ENCODE results near the gene HSP90AA1.
"Not testable (repeated sequence)": the region's sequence is repeated elsewhere in the genome, so short reads cannot be mapped to it uniquely, and the experiment has no call there.

The HSP90AA1 gene

DNA sequence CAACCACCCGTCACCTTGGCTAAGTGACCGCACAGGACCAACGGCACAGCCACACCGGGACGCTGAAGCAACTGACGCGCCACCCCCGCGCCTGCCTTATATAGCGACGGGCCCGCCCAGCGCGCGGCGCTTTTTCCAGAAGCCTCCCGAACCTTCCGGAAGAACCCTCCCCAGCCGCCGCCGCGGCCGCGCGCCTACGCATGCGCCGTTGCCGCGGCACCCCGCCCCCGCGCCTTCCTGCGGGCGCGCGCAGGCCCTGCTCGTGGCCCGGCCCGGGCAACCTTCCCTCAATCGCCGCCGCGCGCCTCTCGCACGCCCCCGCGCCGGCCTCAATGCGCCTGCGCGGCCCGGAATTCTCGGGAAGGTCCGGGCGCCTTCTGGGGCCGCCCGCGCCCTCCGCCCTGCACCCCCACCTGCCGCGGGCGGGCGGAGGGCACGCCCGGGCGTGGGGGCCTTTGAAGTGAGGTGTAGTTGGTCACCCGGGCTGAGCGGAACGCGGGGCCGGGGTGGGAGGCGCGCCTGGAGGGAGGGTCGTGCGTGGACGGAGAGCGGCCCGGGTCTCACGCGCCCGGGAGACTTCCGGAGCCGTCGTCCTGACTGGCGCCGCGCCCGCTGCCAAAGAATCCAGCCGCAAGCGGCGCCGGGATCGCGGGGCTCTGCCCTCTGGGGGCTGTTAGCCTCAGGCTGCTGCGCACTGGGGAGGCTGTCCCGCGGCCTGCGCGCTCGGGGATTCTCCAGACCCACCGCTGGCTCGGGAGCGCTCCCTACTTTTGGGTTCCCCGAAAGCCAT is at the start of gene HSP90AA1:
TSS of gene HSP90AA1 (minus strand) at position 73 of the 790 bp plus-strand sequence. CDS start 666 bp downstream, outside the sequence.
- DNase-seq, result peak; percentile 90
- in situ Hi-C loops (cut with HindIII; ENCODE audit: low pct_ligation_motif_present, low pct_unique_long_range_greater_than_20kb, low sequenced_read_pairs), result no loop called here

DNA sequence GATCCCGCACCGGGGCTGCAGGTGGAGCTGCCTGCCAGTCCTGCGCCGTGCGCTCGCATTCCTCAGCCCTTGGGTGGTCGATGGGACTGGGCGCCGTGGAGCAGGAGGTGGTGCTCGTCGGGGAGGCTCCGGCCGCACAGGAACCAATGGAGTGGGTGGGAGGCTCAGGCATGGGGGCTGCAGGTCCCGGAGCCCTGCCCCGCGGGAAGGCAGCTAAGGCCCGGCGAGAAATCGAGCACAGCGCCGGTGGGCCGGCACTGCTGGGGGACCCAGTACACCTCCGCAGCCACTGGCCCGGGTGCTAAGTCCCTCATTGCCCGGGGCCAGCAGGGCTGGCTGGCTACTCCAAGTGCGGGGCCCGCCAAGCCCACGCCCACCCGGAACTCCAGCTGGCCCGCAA is 48.6 kb upstream of the HSP90AA1 start:
- in situ Hi-C loops (cut with HindIII; ENCODE audit: low pct_ligation_motif_present, low pct_unique_long_range_greater_than_20kb, low sequenced_read_pairs); DNase-seq: not testable (repeated sequence)

DNA sequence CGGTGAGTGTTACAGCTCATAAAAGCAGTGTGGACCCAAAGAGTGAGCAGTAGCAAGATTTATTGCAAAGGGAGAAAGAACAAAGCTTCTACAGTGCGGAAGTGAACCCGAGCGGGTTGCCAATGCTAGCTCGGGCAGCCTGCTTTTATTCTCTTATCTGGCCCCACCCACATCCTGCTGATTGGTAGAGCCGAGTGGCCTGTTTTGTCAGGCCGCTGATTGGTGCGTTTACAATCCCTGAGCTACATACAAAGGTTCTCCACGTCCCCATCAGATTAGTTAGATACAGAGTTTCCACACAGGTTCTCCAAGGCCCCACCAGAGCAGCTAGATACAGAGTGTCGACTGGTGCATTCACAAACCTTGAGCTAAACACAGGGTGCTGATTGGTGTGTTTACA is 47.9 kb upstream of the HSP90AA1 start:
- DNase-seq; in situ Hi-C loops (cut with HindIII; ENCODE audit: low pct_ligation_motif_present, low pct_unique_long_range_greater_than_20kb, low sequenced_read_pairs): not testable (repeated sequence)

DNA sequence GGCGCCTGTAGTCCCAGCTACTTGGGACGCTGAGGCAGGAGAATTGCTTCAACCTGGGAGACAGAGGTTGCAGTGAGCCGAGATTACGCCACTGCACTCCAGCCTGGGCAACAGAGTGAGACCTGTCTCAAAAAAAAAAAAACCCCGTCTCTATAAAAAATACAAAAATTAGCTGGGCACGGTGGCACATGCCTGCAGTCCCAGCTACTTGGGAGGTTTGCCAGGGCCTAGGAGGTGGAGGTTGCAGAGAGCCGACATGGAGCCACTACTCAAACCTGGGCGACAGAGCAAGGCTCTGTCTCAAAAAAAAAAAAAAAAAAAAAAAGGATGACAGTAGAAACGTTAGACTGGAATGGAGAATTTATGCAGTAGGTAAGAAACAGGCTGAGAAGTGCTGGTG is 47.2 kb upstream of the HSP90AA1 start:
- in situ Hi-C loops (cut with HindIII; ENCODE audit: low pct_ligation_motif_present, low pct_unique_long_range_greater_than_20kb, low sequenced_read_pairs); DNase-seq: not testable (repeated sequence)

DNA sequence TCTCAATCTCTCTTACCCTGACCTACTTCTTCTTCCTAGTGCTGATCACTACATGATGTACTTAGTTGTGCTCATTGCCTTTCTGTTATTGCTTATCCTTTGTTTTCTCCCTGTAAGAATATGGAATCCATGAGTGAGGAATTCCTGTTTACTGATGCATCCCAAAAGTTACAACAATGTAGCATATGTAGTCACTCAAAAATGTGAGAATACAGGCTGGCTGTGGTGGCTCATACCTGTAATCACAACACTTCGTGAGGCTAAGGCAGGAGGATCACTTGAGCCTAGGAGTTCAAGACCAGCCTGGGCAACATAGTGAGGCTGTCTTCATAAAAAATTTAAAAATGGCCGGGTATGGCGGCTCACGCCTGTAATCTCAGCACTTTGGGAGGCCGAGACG is 44.9 kb upstream of the HSP90AA1 start:
- in situ Hi-C loops (cut with HindIII; ENCODE audit: low pct_ligation_motif_present, low pct_unique_long_range_greater_than_20kb, low sequenced_read_pairs), result no loop called here
- DNase-seq, result no peak

DNA sequence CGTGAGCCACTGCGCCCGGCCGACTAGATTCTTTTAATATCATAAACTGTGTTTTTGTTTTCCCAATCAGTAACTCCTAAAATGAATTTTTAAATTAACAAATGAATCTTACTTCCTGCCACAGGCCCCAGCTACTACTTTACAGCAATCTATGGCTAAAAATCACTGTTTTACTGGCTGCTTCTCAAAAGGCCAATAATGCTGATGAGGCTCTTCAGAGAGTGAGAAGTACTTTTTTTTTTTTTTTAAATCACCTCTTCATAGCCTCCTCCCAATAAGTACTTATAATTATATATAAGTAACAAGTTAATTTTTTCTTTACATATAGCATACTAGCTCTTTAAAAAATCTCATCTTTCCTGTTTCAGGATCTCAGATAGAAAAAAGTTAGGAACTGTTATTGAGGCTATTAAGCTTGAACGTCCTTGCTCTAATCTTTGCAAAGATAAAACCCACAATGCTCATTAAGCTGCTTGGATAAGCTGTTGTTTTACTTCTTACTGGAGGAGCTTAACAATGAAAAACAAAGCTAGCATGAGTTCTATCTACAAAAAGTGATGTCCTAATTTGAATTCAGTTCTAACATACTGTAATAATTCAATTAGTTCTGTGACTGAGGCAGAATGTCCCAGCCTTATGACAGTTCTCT is 40.1 kb upstream of the HSP90AA1 start:
- DNase-seq, result no peak
- in situ Hi-C loops (cut with HindIII; ENCODE audit: low pct_ligation_motif_present, low pct_unique_long_range_greater_than_20kb, low sequenced_read_pairs), result no loop called here

DNA sequence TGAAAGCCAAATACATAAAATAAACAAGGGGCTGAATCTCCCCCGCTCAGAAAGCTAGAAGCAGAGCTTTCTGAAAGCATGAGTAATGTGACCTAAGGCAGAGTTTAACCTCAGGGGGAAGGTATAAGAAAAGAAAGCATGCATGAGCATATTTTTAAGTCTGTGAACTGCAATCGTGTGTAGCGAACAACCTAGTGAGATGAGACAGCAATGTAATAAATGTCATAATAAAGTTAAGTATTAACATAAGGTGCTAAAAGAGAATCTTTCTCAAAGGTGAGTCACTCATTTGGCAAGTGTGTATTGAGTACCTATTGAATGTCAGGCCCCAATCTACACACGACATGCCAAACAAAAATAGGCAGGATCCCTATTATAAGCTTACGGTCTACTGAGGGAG is 38.7 kb upstream of the HSP90AA1 start:
- in situ Hi-C loops (cut with HindIII; ENCODE audit: low pct_ligation_motif_present, low pct_unique_long_range_greater_than_20kb, low sequenced_read_pairs), result no loop called here
- DNase-seq, result peak; percentile 69

DNA sequence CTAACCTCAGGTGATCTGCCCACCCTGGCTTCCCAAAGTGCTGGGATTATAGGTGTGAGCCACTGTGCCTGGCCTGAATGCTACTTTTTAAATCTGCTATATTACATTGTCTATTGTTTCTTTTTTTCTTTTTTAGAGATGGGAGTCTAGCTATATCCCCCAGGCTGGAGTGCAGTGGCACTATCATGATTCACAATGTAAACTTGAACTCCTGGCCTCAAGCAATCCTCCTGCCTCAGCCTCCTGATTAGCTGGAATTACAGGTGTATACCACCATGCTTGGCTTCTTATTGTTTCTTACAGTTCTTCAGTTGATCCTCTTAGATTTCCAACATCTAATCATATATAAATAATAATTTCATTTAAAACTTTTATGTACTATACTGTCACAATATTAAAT is 37.6 kb upstream of the HSP90AA1 start:
- no peak for DNase-seq
- in situ Hi-C loops (cut with HindIII; ENCODE audit: low pct_ligation_motif_present, low pct_unique_long_range_greater_than_20kb, low sequenced_read_pairs), result no loop called here

DNA sequence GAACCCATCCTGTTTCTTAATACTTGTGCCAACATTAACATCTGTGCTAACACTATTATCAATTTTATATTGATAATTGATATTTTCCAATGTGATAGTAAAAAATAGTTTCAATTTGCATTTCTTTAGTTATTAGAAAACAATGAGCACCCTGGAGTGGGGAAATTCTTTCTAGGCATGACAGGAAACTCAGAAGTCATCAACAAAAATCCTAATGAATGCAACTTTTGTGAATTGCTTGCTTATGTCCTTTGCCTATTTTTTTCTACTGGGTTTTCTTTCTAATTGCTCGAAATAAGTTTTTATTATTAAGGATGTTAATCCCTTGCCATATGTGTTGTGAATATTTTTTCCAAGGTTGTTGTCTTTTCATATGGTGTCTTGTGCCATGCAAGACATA is 34.7 kb upstream of the HSP90AA1 start:
- in situ Hi-C loops (cut with HindIII; ENCODE audit: low pct_ligation_motif_present, low pct_unique_long_range_greater_than_20kb, low sequenced_read_pairs), result no loop called here
- DNase-seq, result no peak

DNA sequence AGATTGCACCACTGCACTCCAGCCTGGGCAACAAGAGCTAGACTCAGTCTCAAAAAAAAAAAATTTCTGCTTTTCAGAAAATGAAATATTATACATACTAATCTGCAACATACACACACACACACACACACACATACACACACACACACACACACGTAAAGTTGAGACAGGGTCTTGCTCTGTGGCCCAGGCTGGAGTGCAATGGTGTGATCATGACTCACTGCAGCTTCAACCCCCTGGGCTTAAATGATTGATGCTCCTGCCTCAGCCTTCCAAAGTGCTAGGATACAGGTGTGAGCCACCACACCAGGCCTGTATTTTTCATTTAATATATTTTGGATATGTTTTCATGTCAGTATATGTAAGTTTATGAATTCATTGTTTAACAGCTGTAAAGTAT is 34.0 kb upstream of the HSP90AA1 start:
- DNase-seq, result no peak
- in situ Hi-C loops (cut with HindIII; ENCODE audit: low pct_ligation_motif_present, low pct_unique_long_range_greater_than_20kb, low sequenced_read_pairs), result no loop called here

DNA sequence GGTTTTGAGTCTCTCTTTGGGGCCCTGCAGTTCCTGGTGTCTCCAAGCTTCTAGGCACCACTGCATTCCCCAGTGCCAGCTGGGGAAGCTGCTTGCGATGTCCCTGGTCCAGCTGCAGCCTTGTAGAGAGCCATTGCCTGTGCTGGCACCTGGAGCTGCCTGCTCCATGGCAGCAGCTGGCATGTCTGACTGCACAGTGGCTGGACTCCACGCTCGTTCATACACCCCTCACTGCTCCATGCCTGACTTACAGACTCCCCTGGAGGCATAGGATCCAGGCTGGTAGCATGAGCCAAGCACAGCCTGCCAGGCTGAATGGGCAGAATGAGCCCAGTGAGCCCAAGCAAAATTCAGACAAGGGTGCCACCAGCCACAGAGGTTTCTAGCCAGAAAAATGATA is 31.0 kb upstream of the HSP90AA1 start:
- DNase-seq, result no peak
- in situ Hi-C loops (cut with HindIII; ENCODE audit: low pct_ligation_motif_present, low pct_unique_long_range_greater_than_20kb, low sequenced_read_pairs), result no loop called here

DNA sequence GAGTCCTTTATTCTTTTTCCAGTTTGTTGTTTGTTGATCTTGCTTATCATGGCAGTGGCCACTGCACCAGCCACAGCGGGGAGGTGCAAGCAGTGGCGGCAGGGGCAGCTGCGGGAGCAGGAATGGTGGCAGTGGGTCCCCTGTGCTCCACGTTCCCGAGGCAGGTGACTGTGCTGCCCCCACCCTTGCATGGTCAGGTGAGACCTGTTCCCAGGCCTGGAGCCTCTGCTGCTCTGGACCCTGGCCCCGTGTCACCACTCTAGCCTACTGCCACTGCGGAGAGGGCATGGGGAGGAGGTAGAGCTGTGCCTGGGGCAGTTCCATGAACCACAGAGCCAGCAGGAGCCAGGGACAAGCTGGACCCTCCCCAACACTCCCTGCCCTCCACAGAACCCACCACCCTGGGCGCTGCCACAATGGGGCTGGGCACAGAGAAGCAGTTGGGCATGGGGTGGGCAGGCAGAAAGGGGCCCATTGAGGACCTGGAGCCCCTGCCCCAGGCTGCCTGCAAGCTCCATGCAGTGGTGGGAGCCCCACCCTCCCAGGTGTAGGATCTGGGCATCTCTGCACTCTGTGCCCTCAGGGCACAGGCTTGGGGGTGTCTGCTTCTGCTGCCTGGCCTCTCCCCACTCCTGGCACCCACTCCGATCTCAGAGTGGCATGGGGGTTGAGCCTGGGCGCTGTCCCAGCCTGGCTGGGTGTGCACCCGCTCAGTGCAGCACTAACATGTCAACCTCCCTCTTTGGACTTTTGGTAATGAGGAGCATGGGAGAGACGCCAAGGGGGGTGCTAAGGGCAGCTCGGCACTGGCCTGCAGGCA is 29.7 kb upstream of the HSP90AA1 start:
- no peak for DNase-seq
- in situ Hi-C loops (cut with HindIII; ENCODE audit: low pct_ligation_motif_present, low pct_unique_long_range_greater_than_20kb, low sequenced_read_pairs), result no loop called here

DNA sequence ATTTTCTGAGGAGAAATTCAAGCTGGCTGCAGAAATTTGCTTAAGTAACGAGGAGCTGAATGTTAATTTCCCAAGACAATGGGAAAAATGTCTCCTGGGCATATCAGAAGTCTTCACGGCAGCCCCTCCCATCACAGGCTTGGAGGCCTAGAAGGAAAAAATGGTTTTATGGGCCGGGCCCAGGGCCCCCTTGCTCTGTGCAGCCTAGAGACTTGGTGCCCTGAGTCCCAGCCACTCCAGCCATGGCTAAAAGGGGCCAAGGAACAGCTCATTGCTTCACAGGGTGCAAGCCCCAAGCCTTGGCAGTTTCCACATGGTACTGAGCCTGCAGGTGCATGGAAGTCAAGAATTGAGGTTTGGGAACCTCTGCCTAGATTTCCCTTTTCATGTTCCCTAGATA is 24.3 kb upstream of the HSP90AA1 start:
- no peak for DNase-seq
- in situ Hi-C loops (cut with HindIII; ENCODE audit: low pct_ligation_motif_present, low pct_unique_long_range_greater_than_20kb, low sequenced_read_pairs), result no loop called here

DNA sequence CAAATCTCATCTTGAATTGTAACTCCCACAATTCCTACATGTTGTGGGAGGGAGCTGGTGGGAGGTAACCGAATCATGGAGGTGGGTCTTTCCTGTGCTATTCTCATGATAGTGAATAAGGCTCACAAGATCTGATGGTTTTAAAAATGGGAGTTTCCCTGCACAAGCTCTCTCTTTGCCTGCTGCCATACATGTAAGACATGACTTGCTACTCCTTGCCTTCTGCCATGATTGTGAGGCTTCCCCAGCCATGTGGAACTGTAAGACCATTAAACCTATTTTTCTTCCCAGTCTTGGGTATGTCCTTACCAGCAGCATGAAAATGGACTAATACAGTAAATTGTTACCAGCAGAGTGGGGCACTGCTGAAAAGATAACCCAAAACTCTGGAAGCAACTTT is 22.5 kb upstream of the HSP90AA1 start:
- in situ Hi-C loops (cut with HindIII; ENCODE audit: low pct_ligation_motif_present, low pct_unique_long_range_greater_than_20kb, low sequenced_read_pairs); DNase-seq: not testable (repeated sequence)

DNA sequence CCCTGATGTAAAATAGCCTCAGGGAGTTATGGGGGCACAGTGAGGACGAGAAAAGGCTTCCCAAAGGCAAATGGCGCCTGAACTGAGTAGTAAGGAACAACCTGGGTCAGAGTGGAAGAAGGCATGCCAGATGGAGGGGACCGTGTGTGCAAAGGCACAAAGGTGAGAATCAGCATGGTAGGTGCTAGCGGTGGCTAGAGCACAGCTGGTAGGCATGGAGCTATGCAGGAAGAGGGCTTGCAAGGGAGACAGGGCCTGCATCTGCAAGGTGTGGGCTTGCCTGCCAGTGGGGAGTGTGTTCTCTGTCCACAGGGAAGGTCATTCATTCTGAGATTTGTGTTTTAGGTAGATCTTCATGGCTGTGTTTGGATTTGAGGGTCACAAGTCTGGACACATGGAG is 18.5 kb upstream of the HSP90AA1 start:
- in situ Hi-C loops (cut with HindIII; ENCODE audit: low pct_ligation_motif_present, low pct_unique_long_range_greater_than_20kb, low sequenced_read_pairs), result no loop called here
- DNase-seq, result no peak

DNA sequence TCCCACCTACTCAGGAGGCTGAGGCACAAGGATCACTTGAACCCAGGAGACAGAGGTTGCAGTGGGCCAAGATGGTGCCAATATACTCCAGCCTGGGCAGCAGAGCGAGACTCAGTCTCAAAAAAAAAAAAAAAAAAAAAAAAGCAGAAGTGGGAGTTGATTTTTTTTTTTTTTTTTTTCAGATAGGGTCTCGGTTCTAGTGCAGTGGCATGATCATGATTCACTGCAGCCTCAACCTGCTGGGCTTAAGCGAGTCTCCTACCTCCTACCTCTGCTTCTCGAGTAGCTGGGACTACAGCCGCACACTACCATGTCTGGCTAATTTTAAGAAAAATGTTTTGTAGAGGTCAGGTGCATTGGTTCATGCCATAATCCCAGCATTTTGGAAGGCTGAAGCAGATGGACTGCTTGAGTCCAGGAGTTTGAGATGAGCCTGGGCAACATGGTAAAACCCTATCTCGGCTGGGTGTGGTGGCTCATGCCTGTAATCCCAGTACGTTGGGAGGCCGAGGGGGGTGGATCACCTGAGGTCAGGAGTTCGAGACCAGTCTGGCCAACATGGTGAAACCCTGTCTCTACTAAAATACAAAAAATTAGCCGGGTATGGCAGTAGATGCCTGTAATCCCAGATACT is 16.3 kb upstream of the HSP90AA1 start:
- no peak for DNase-seq
- in situ Hi-C loops (cut with HindIII; ENCODE audit: low pct_ligation_motif_present, low pct_unique_long_range_greater_than_20kb, low sequenced_read_pairs), result no loop called here

DNA sequence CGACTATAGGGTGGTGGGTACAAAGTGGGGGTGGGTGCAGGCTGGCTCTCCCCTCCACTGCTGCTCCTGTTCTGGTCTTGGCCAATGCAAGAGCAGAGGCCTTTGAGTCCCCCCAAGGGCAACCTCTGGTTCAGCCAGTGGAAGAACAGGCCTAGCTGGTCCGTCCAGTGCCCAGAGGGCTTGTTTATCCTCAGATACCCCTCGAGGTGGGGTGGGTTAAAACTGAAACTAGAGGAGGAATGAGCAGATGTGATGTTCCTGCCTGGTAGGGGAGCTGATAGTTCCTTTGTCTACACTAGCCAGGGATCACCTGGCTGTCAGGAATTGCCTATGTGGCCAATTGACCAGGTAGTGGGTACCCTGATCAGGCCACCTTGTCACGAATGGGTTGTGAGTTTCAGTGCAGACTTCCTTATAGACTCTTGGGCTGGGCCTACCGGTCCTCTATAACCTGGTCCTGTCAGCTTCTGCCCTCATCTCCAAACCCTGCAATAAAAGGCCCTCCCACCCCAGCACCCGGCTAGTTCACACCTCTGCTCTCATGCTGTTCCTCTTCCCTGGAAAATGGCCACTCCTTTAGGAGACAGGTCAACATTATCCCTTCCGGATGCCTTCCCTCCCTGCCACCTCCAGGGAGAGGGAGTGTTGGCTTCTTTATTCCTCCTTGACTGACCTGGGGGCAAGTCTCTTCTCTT is 10.7 kb upstream of the HSP90AA1 start:
- in situ Hi-C loops (cut with HindIII; ENCODE audit: low pct_ligation_motif_present, low pct_unique_long_range_greater_than_20kb, low sequenced_read_pairs), result no loop called here

DNA sequence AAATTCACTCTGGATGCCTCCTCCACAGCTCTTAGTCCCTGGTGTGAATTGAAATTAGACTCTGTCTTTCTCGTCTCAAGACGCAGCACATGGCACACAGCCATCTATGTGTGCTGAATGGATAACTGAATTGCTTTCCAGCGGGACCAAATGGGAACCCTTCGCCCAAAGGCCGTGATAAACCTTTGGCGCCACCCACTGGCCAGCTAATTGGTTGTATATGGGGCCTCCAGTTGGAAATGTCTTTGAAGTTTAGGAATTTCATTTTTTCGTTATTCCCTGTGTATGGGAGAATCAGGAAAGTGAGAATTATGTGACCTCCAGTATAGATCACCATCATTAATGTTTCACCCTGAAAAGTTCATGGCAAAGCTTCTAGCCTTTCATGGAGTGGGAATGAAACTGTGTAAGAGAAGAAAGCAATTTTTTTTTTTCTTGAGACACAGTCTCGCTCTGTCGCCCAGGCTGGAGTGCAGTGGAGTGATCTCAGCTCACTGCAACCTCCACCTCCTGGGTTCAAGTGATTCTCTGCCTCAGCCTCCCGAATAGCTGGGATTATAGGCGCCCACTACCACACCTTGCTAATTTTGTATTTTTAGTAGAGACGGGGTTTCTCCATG is 9.8 kb upstream of the HSP90AA1 start:
- in situ Hi-C loops (cut with HindIII; ENCODE audit: low pct_ligation_motif_present, low pct_unique_long_range_greater_than_20kb, low sequenced_read_pairs), result no loop called here
- DNase-seq, result peak; percentile 78

More for the DNA sequence above, 10.7 kb upstream of the HSP90AA1 start:
- DNase-seq, result no peak

All from ACHN (cell line).